Activated CD8-positive, alpha-beta memory T cell treated with anti-CD3 and anti-CD28 coated beads for 1 hour (primary cell): ENCODE data around the gene HDLBP.

Source experiments
- DNase-seq, 2 donors: peaks; one replicate each; pipeline ENCODE4 v3.0.0-alpha.2; 2020; ENCODE audit warnings: low read depth in 1 of 2; ENCODE audit errors: extremely low read depth in 1 of 2

HDLBP gene

GRCh38 chr2:241315093-241315878 lies at the start of gene HDLBP:
TSS of gene HDLBP (minus strand) at chr2:241315672. CDS start at chr2:241266869, 48,803 bp downstream.
- DNase-seq = peak; percentile 100

- DNase-seq = no peak
Observed at GRCh38 chr2:241364781-241365180, 49.3 kb upstream of the HDLBP start.

GRCh38 chr2:241363426-241363825 lies 48.0 kb upstream of the HDLBP start:
- no peak for DNase-seq

- no peak for DNase-seq
Observed at GRCh38 chr2:241359481-241360045, 44.1 kb upstream of the HDLBP start.

GRCh38 chr2:241358470-241358869 lies 43.0 kb upstream of the HDLBP start:
- DNase-seq = no peak

GRCh38 chr2:241357531-241357930 lies 42.1 kb upstream of the HDLBP start:
- no peak for DNase-seq

GRCh38 chr2:241356871-241357260 lies 41.4 kb upstream of the HDLBP start:
- no peak for DNase-seq

GRCh38 chr2:241355983-241356870 lies 40.8 kb upstream of the HDLBP start, which contains the start of gene FARP2:
TSS of gene FARP2 (plus strand) at chr2:241356285. CDS start at chr2:241373108, 16,823 bp downstream.
- peak; percentile 93 to 94 for DNase-seq

GRCh38 chr2:241354668-241355658 lies 39.5 kb upstream of the HDLBP start:
- DNase-seq = peak; percentile 23 to 57

- no peak for DNase-seq
Observed at GRCh38 chr2:241352227-241352626, 36.8 kb upstream of the HDLBP start.

- no peak for DNase-seq
Observed at GRCh38 chr2:241351640-241352031, 36.2 kb upstream of the HDLBP start.

- no peak for DNase-seq
Observed at GRCh38 chr2:241350878-241351639, 35.6 kb upstream of the HDLBP start.

GRCh38 chr2:241350530-241350877 lies 35.0 kb upstream of the HDLBP start:
- no peak for DNase-seq

GRCh38 chr2:241349941-241350340 lies 34.5 kb upstream of the HDLBP start:
- no peak for DNase-seq

- no peak for DNase-seq
Observed at GRCh38 chr2:241344925-241345651, 29.6 kb upstream of the HDLBP start.

- DNase-seq = no peak
Observed at GRCh38 chr2:241340631-241341163, 25.2 kb upstream of the HDLBP start.

- DNase-seq = no peak
Observed at GRCh38 chr2:241339839-241340630, 24.6 kb upstream of the HDLBP start.

- no peak for DNase-seq
Observed at GRCh38 chr2:241334813-241335212, 19.3 kb upstream of the HDLBP start.
